H1 (cell line): ENCODE data around the gene RRBP1. TPM values are rescaled to one million over a fixed set of nuclear protein-coding genes. Genes with fewer than 3 reads are reported as not detected.

Experiments
- CTCF ChIA-PET: fragments of 300-600 bp; sonication (Branson Sonifier 250); formaldehyde crosslinking; loops from one replicate; lab custom pipeline; 2021; ENCODE audit not compliant: partially characterized antibody; lab: Charles Lee
- POLR2A ChIA-PET: fragments of 300-600 bp; sonication (Branson Sonifier 250); formaldehyde crosslinking; loops from one replicate; lab custom pipeline; 2021; ENCODE audit warnings: inconsistent platforms; ENCODE audit not compliant: partially characterized antibody; lab: Charles Lee
- DNase-seq, 2 experiments: peaks; one replicate each; pipeline versions ENCODE4 v3.0.0 to v3.0.0-alpha.2; 2010 to 2022; ENCODE audit warnings: low spot score in 2 of 2, low read depth in 1 of 2, mixed read lengths in 1 of 2
- FAIRE-seq: peaks from 2 replicates; lab custom pipeline; 2011; peaks lifted over from hg19 to GRCh38; lab: Jason Lieb, UNC
- H2AFZ ChIP-seq: 2 replicates; pipeline ENCODE4 v1.8.1; 2012; ENCODE audit warnings: low read length, inconsistent platforms
- H2AK5ac ChIP-seq: 2 replicates; pipeline ENCODE4 v1.6.1; 2013; ENCODE audit warnings: low read depth, low read length
- H2BK120ac ChIP-seq: replicated peaks from 2 replicates; pipeline ENCODE3; 2013; ENCODE audit warnings: low read depth, low read length, inconsistent platforms
- H2BK12ac ChIP-seq: 2 replicates; pipeline ENCODE4 v1.6.1; 2013; ENCODE audit warnings: low read depth, low read length
- H2BK15ac ChIP-seq: 2 replicates; pipeline ENCODE4 v1.6.1; 2013; ENCODE audit warnings: low read length
- H2BK20ac ChIP-seq: 2 replicates; pipeline ENCODE4 v1.6.1; 2013; ENCODE audit warnings: low read length
- H2BK5ac ChIP-seq: 2 replicates; pipeline ENCODE4 v1.6.1; 2013; ENCODE audit warnings: low read depth, low read length
- H3K14ac ChIP-seq: 2 replicates; pipeline ENCODE4 v1.6.1; 2013; ENCODE audit warnings: inconsistent platforms; ENCODE audit not compliant: insufficient read length
- H3K18ac ChIP-seq: 2 replicates; pipeline ENCODE4 v1.6.1; 2013; ENCODE audit warnings: low read length; ENCODE audit errors: extremely low read depth
- H3K23ac ChIP-seq: 2 replicates; pipeline ENCODE4 v1.6.1; 2013; ENCODE audit warnings: inconsistent platforms; ENCODE audit not compliant: insufficient read length
- H3K23me2 ChIP-seq: 2 replicates; pipeline ENCODE4 v1.6.1; 2013; ENCODE audit warnings: low read depth, low read length
- H3K27ac ChIP-seq: 2 replicates; pipeline ENCODE4 v1.6.1; 2011; ENCODE audit warnings: low read depth, low read length, inconsistent platforms
- H3K27me3 ChIP-seq, 4 experiments: replicated peaks in 1 of 4; 1 replicate in 1 of 4; 2 replicates in 3 of 4; pipeline versions ENCODE4 v1.6.1 to v1.8.1; 2011 to 2013; ENCODE audit warnings: low read length in 3 of 4, mild to moderate bottlenecking in 3 of 4, inconsistent platforms in 2 of 4, mixed read lengths in 2 of 4, moderate library complexity in 1 of 4; ENCODE audit not compliant: control insufficient read depth in 3 of 4, insufficient read depth in 3 of 4; ENCODE audit errors: extremely low read depth in 1 of 4
- H3K36me3 ChIP-seq, 4 experiments: 2 replicates each; pipeline versions ENCODE4 v1.6.1 to v1.8.1; 2011 to 2013; ENCODE audit warnings: mild to moderate bottlenecking in 4 of 4, low read length in 3 of 4, moderate library complexity in 2 of 4, control low read depth in 1 of 4, inconsistent platforms in 1 of 4; ENCODE audit not compliant: insufficient read depth in 4 of 4, control insufficient read depth in 2 of 4
- H3K4ac ChIP-seq: replicated peaks from 2 replicates; pipeline ENCODE3; 2013; ENCODE audit warnings: low read length, low read depth, mixed read lengths, inconsistent platforms; ENCODE audit not compliant: insufficient read length
- H3K4me1 ChIP-seq, 4 experiments: replicated peaks in 1 of 4; 1 replicate in 1 of 4; 2 replicates in 3 of 4; pipeline versions ENCODE4 v1.6.1 to v1.8.1; 2011 to 2013; ENCODE audit warnings: low read length in 3 of 4, inconsistent platforms in 2 of 4, mixed read lengths in 1 of 4; ENCODE audit not compliant: insufficient read depth in 4 of 4, control insufficient read depth in 3 of 4
- H3K4me2 ChIP-seq, 2 experiments: 2 replicates each; pipeline versions ENCODE4 v1.6.1 to v1.8.1; 2011 to 2013; ENCODE audit warnings: low read depth in 2 of 2, low read length in 2 of 2, control low read depth in 1 of 2, inconsistent platforms in 1 of 2, mild to moderate bottlenecking in 1 of 2; ENCODE audit not compliant: insufficient read depth in 1 of 2
- H3K4me3 ChIP-seq, 4 experiments: fragments of 200-600, 300-600 bp in 1 of 4; sonication (generic), shearing (Covaris generic), sonication (Bioruptor Twin) in 1 of 4; 2 replicates each; pipeline versions ENCODE4 v1.5.1 to v1.8.1; 2011 to 2016; ENCODE audit warnings: low read length in 4 of 4, low read depth in 3 of 4, control low read depth in 2 of 4, inconsistent platforms in 2 of 4, mild to moderate bottlenecking in 2 of 4, mixed read lengths in 1 of 4, moderate library complexity in 1 of 4; ENCODE audit not compliant: insufficient read depth in 2 of 4; ENCODE audit errors: extremely low read depth in 1 of 4
- H3K56ac ChIP-seq: replicated peaks from 2 replicates; pipeline ENCODE3; 2013; ENCODE audit warnings: low read depth, mild to moderate bottlenecking, mixed read lengths, low read length, inconsistent platforms; ENCODE audit not compliant: insufficient read length
- H3K79me1 ChIP-seq: 2 replicates; pipeline ENCODE4 v1.6.1; 2013; ENCODE audit warnings: low read depth, low read length, control low read depth
- H3K79me2 ChIP-seq, 2 experiments: 2 replicates each; pipeline versions ENCODE4 v1.6.1 to v1.8.1; 2012 to 2013; ENCODE audit warnings: low read length in 2 of 2, mild to moderate bottlenecking in 2 of 2, inconsistent platforms in 1 of 2; ENCODE audit not compliant: insufficient read depth in 2 of 2, control insufficient read depth in 1 of 2
- H3K9ac ChIP-seq, 4 experiments: replicated peaks in 1 of 4; 1 replicate in 1 of 4; 2 replicates in 3 of 4; pipeline versions ENCODE4 v1.6.1 to v1.8.1; 2011 to 2013; ENCODE audit warnings: low read depth in 3 of 4, low read length in 3 of 4, control low read depth in 2 of 4, mild to moderate bottlenecking in 2 of 4, moderate library complexity in 2 of 4, inconsistent platforms in 1 of 4; ENCODE audit errors: extremely low read depth in 1 of 4
- H3K9me3 ChIP-seq, 2 experiments: 2 replicates each; pipeline versions ENCODE4 v1.6.1 to v1.8.1; 2012 to 2013; ENCODE audit warnings: mild to moderate bottlenecking in 2 of 2, moderate library complexity in 2 of 2, control low read depth in 1 of 2, inconsistent platforms in 1 of 2, low read depth in 1 of 2, low read length in 1 of 2, mixed read lengths in 1 of 2; ENCODE audit not compliant: insufficient read depth in 2 of 2
- H4K20me1 ChIP-seq, 2 experiments: replicated peaks in 1 of 2; 2 replicates each; pipeline versions ENCODE3 to v1.8.1; 2011 to 2013; ENCODE audit warnings: inconsistent platforms in 2 of 2, low read length in 2 of 2, mild to moderate bottlenecking in 1 of 2; ENCODE audit not compliant: insufficient read depth in 2 of 2, control insufficient read depth in 1 of 2
- H4K5ac ChIP-seq: 2 replicates; pipeline ENCODE4 v1.6.1; 2013; ENCODE audit warnings: low read length, low read depth, mixed read lengths, inconsistent platforms; ENCODE audit not compliant: insufficient read length
- H4K8ac ChIP-seq: 2 replicates; pipeline ENCODE4 v1.8.0; 2013; ENCODE audit warnings: mild to moderate bottlenecking, moderate library complexity, low read length, inconsistent platforms; ENCODE audit not compliant: insufficient read depth; ENCODE audit errors: extremely low read depth
- H4K91ac ChIP-seq: replicated peaks from 2 replicates; pipeline ENCODE3; 2013; ENCODE audit warnings: low read length, mixed read lengths, inconsistent platforms; ENCODE audit not compliant: insufficient read length
- ASH2L ChIP-seq: fragments of 200-600, 300-600 bp; sonication (generic); IDR thresholded peaks from one replicate; pipeline ENCODE4 v1.7.1; 2017; ENCODE audit warnings: low read length
- HDAC6 ChIP-seq: IDR thresholded peaks from one replicate; pipeline ENCODE4 v1.7.1; 2012; ENCODE audit warnings: low read depth, mild to moderate bottlenecking, inconsistent platforms, low read length, moderate library complexity
- WGBS, 2 experiments: shearing (Covaris generic) in 1 of 2; methylation state at CpG; one replicate each; pipeline versions ENCODE4 v1.1.6 to v1.1.7; 2013 to 2015; ENCODE audit warnings: low lambda C conversion rate in 2 of 2, mixed read lengths in 2 of 2, inconsistent platforms in 1 of 2, low coverage in 1 of 2, missing lambda C conversion rate in 1 of 2; ENCODE audit not compliant: insufficient replicate concordance in 2 of 2, insufficient coverage in 1 of 2, insufficient read length in 1 of 2; ENCODE audit errors: extremely low coverage in 1 of 2, missing lambda C conversion rate in 1 of 2; 5-methylcytosine and 5-hydroxymethylcytosine counted together
- polyA plus RNA-seq, 7 experiments: library from polyadenylated mRNA; depleted of rRNA in 3 of 7; stranded (reverse) in 5 of 7; unstranded in 2 of 7; fragments of >200 nt in 5 of 7; fragments of 200-250 nt in 2 of 7; gene quantifications; 1 replicate in 5 of 7; 2 replicates in 1 of 7; 4 replicates in 1 of 7; pipeline versions ENCODE4 v1.2.1 to v1.2.3, GENCODE V29; 2011 to 2013; ENCODE audit warnings: missing spikeins in 2 of 7, mixed read lengths in 2 of 7
- total RNA-seq: library from RNA; stranded (reverse); fragmentation: NEBNext Ultra II Directional; extraction: Animal tissue kit (Norgen Biotek cat#: 25700); gene quantifications from 2 replicates; pipeline ENCODE4 v1.2.1, GENCODE V29; 2021

RRBP1 gene
- total and polyA plus RNA-seq, 2 of the 8 experiments (the other 6 are each of a cell fraction or from before 2014, with no cell fraction given): 15.9 to 157 TPM

DNA sequence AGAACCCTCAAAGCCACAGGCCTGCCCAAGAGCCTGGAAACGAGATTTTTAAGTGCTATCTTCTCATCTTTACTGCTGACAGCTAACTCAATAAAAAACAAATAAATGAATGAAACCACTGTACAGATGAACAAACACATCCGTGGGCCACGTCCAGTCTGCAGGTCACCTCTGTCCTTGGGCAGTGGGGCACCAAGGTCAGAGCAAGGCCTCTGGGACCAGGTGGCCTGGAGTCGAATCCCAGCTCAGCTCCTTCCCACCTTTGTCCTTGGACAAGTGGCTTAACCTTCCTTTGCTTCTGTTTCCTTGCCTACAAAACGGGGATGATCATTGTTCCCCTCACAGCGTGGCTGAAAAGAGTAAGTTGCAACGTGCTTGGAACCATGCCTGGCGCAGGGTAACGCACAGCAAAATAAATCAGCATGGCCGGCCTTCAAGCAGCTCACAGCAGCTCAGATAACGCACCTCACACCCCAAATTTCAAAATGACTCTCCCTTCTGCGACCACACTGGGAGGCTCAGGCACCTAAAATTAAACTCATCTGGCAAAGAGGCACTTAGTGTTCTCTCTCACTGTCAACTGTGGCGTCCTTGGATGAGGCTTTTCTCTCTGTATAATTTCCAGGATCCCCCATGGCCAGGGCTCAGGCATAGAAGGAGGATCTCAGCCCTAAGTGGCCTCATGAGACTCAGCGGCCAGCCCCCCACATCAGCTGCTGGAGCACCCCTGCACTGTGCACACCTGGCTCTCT, 35.7 kb downstream of the RRBP1 start:
- Histone ChIP-seq H2BK5ac (peak overlapping the region; percentile 78), H3K4me3 (no peak overlapping the region), H4K8ac (no peak overlapping the region), H3K23ac (no peak overlapping the region), H3K14ac (no peak overlapping the region), H2AFZ (no peak overlapping the region), H4K20me1 (peaks cover 14 to 33% of the 10 kb centered on the region in 2 experiments), H4K5ac (no peak overlapping the region), H2AK5ac (no peak overlapping the region; the same call in 1 of the 2 replicates), H3K9me3 (no peaks in the 10 kb centered on the region), H3K36me3 (peaks cover 0 to 4% (median under 1%) of the 10 kb centered on the region in 4 experiments; a peak in 2 of 8 replicates), H3K27ac (no peak overlapping the region), H3K4me1 (peaks cover 1 to 6% (median 3%) of the 10 kb centered on the region in 4 experiments; a peak in 5 of 7 replicates), H2BK120ac (no peak overlapping the region), H3K18ac (no peak overlapping the region), H3K4ac (no peak overlapping the region), H3K23me2 (no peaks in the 10 kb centered on the region), H3K79me2 (peaks cover 0 to 87% of the 10 kb centered on the region in 2 experiments; a peak in 2 of 4 replicates), H2BK12ac (no peak overlapping the region), H2BK20ac (no peak overlapping the region), H3K9ac (no peak overlapping the region), H4K91ac (no peak overlapping the region), H3K27me3 (no peaks in the 10 kb centered on the region), H3K4me2 (no peak overlapping the region; a peak in 1 of 4 replicates), H3K79me1 (peaks cover 27% of the 10 kb centered on the region; the same call in 1 of the 2 replicates), H2BK15ac (no peak overlapping the region), H3K56ac (no peak overlapping the region)
- TF ChIP-seq ASH2L (no peak), HDAC6 (no peak)
- ChIA-PET POLR2A (interaction anchor here (0.6 kb wide), 1 partner anchor 42 kb away, joined by 3 read pairs; no protein-coding TSS in a partner anchor), CTCF (interaction anchor here (0.9 to 5.9 kb wide), 10 partner anchors 8 to 293 kb away, joined by 3 to 45 read pairs (median 4); no protein-coding TSS in a partner anchor)
- FAIRE-seq (no peak), DNase-seq (no peak)
- WGBS, 2 experiments: 89% methylated on average over 14 of the region's 14 CpGs; no CpG with 5 or more reads in 1 of the 2 experiments
